Measurements from ENCODE around the gene TXNL4B.

DNA sequence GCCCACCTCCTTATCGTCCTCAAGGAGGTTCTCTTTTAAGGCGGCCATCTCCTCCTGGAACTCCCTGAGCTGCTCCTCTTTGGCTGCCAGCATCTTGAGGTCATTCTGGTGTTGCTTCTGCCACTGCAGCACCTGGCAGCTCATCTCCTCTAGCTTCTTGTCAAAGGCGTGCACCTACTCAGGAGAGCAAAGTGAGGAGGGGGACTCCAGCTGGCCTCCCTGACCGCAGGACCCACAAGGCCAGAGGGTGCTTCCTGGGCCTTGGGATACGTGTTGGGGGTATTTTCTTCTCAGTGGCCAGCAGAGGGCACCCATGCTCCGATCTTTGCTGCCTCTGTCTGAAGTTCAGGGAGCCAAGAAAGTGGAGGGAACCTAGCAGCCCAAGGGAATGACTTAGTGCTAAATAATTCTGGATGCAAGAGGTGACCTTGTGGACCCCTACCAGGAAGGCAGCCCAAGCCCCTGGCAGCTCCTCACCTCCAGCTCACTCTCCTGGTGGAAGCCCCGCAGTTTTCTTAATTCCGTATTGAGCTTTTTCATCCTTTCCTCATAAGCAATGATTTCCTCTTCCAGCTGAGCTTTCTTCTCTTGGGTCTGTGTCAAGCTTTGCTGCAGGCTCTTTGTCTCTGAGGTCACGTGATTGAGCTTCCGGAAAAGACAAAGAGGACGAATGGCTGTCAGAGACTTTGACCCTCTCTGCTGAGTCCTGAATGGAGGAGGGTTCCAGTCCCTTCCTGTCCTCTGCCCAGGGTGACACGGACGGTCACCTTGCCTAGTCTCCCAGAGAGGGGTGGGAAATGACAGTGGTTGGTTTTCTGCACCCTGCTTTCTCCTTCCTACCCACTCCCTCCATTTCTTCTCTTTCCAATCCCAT lies 31.6 kb upstream of the TXNL4B start:
- TF ChIP-seq, protein P1, sequence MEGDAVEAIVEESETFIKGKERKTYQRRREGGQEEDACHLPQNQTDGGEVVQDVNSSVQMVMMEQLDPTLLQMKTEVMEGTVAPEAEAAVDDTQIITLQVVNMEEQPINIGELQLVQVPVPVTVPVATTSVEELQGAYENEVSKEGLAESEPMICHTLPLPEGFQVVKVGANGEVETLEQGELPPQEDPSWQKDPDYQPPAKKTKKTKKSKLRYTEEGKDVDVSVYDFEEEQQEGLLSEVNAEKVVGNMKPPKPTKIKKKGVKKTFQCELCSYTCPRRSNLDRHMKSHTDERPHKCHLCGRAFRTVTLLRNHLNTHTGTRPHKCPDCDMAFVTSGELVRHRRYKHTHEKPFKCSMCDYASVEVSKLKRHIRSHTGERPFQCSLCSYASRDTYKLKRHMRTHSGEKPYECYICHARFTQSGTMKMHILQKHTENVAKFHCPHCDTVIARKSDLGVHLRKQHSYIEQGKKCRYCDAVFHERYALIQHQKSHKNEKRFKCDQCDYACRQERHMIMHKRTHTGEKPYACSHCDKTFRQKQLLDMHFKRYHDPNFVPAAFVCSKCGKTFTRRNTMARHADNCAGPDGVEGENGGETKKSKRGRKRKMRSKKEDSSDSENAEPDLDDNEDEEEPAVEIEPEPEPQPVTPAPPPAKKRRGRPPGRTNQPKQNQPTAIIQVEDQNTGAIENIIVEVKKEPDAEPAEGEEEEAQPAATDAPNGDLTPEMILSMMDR (IDR thresholded peaks at IDR 0.05; ENCODE audit: low read depth, low read length, missing input control) = peak; percentile 67
- TF ChIP-seq, protein P2, sequence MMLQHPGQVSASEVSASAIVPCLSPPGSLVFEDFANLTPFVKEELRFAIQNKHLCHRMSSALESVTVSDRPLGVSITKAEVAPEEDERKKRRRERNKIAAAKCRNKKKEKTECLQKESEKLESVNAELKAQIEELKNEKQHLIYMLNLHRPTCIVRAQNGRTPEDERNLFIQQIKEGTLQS (IDR thresholded peaks at IDR 0.05) = no peak
- TF ChIP-seq RAD21 (IDR thresholded peaks at IDR 0.05) (peak; percentile 86 to 92), HNF4G (IDR thresholded peaks at IDR 0.05) (no peak), RXRA (IDR thresholded peaks at IDR 0.05) (no peak), MAX (IDR thresholded peaks at IDR 0.05) (no peak), YY1 (IDR thresholded peaks at IDR 0.05) (peak; percentile 11), SP1 (IDR thresholded peaks at IDR 0.05) (no peak), REST (IDR thresholded peaks at IDR 0.05) (no peak)
- TF ChIP-seq, protein P3, sequence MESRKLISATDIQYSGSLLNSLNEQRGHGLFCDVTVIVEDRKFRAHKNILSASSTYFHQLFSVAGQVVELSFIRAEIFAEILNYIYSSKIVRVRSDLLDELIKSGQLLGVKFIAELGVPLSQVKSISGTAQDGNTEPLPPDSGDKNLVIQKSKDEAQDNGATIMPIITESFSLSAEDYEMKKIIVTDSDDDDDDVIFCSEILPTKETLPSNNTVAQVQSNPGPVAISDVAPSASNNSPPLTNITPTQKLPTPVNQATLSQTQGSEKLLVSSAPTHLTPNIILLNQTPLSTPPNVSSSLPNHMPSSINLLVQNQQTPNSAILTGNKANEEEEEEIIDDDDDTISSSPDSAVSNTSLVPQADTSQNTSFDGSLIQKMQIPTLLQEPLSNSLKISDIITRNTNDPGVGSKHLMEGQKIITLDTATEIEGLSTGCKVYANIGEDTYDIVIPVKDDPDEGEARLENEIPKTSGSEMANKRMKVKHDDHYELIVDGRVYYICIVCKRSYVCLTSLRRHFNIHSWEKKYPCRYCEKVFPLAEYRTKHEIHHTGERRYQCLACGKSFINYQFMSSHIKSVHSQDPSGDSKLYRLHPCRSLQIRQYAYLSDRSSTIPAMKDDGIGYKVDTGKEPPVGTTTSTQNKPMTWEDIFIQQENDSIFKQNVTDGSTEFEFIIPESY (IDR thresholded peaks at IDR 0.05) = no peak
